IMR-90 (cell line): Measurements from ENCODE around the gene ASAH2. TPM values are rescaled to one million over a fixed set of nuclear protein-coding genes. Genes with fewer than 3 reads are reported as not detected.

Experiments used
- ATAC-seq: fragments of 200-7000 bp; cut with Tn5 transposase; 2 replicates; pipeline ENCODE4 v1.9.1; 2020; ENCODE audit warnings: low read depth, mild to moderate bottlenecking, moderate library complexity
- Bru-seq: library from RNA; stranded (reverse); fragments of 400-500 nt; gene quantifications from one replicate; lab custom pipeline; 2021; lab: Mats Ljungman, UMichigan
- BruChase-seq, 2 experiments: library from RNA; stranded (reverse); fragments of 400-500 nt; gene quantifications; one replicate each; lab custom pipeline; 2021; lab: Mats Ljungman, UMichigan
- BruUV-seq: library from RNA; stranded (reverse); fragments of 400-500 nt; replicated peaks from 2 replicates; lab custom pipeline; 2021; lab: Mats Ljungman, UMichigan
- CTCF ChIA-PET: fragments of 300-600 bp; formaldehyde crosslinking; extraction: SDS; loops from one replicate; lab custom pipeline; 2021; ENCODE audit warnings: antibody characterized with exemption; lab: Yijun Ruan, JAX
- POLR2A ChIA-PET: fragments of 300-600 bp; sonication (Branson Sonifier 250); formaldehyde crosslinking; loops from one replicate; lab custom pipeline; 2022; ENCODE audit warnings: antibody characterized with exemption; ENCODE audit not compliant: unreplicated experiment; lab: Charles Lee
- DNase-seq: peaks from one replicate; pipeline ENCODE4 v3.0.0; 2013
- H2AFZ ChIP-seq: replicated peaks from 2 replicates; pipeline ENCODE3; 2013; ENCODE audit warnings: low read length, mild to moderate bottlenecking; ENCODE audit not compliant: poor library complexity
- H2AK5ac ChIP-seq: 2 replicates; pipeline ENCODE4 v1.6.1; 2013; ENCODE audit warnings: low read depth, low read length, inconsistent platforms
- H2AK9ac ChIP-seq: replicated peaks from 2 replicates; pipeline ENCODE3; 2013; ENCODE audit warnings: mild to moderate bottlenecking, low read depth, low read length, moderate library complexity; ENCODE audit not compliant: poor library complexity
- H2BK120ac ChIP-seq: 2 replicates; pipeline ENCODE4 v1.6.1; 2013; ENCODE audit warnings: low read depth, low read length, inconsistent platforms
- H2BK15ac ChIP-seq: 3 replicates; pipeline ENCODE4 v1.6.1; 2013; ENCODE audit warnings: low read depth, low read length, inconsistent platforms
- H2BK20ac ChIP-seq: 2 replicates; pipeline ENCODE4 v1.6.1; 2013; ENCODE audit warnings: low read depth, mild to moderate bottlenecking, inconsistent platforms, low read length, moderate library complexity
- H2BK5ac ChIP-seq: 2 replicates; pipeline ENCODE4 v1.6.1; 2013; ENCODE audit warnings: mild to moderate bottlenecking, low read depth, low read length, inconsistent platforms; ENCODE audit not compliant: poor library complexity, severe bottlenecking
- H3K14ac ChIP-seq: replicated peaks from 2 replicates; pipeline ENCODE4 v1.6.1; 2013; ENCODE audit warnings: low read depth, low read length, inconsistent platforms
- H3K18ac ChIP-seq: 2 replicates; pipeline ENCODE4 v1.6.1; 2013; ENCODE audit warnings: low read depth, low read length, control low read depth
- H3K23ac ChIP-seq: 2 replicates; pipeline ENCODE4 v1.6.1; 2013; ENCODE audit warnings: low read depth, low read length, inconsistent platforms
- H3K27ac ChIP-seq: 2 replicates; pipeline ENCODE4 v1.5.1; 2013; ENCODE audit warnings: mild to moderate bottlenecking, control low read depth, low read length; ENCODE audit not compliant: insufficient read depth
- H3K27me3 ChIP-seq: 2 replicates; pipeline ENCODE4 v1.6.1; 2013; ENCODE audit warnings: low read length; ENCODE audit not compliant: control insufficient read depth, insufficient read depth
- H3K36me3 ChIP-seq: 2 replicates; pipeline ENCODE4 v1.6.1; 2013; ENCODE audit warnings: low read length, mixed read lengths; ENCODE audit not compliant: control insufficient read depth, insufficient read depth
- H3K4ac ChIP-seq: 2 replicates; pipeline ENCODE4 v1.6.1; 2013; ENCODE audit warnings: low read depth, low read length, inconsistent platforms
- H3K4me1 ChIP-seq: 2 replicates; pipeline ENCODE4 v1.6.1; 2013; ENCODE audit warnings: low read length, mixed read lengths; ENCODE audit not compliant: control insufficient read depth, insufficient read depth
- H3K4me2 ChIP-seq: 2 replicates; pipeline ENCODE4 v1.6.1; 2013; ENCODE audit warnings: low read depth, mild to moderate bottlenecking, control low read depth, low read length, moderate library complexity
- H3K4me3 ChIP-seq: 2 replicates; pipeline ENCODE4 v1.5.1; 2013; ENCODE audit warnings: low read depth, mild to moderate bottlenecking, control low read depth, low read length, moderate library complexity; ENCODE audit not compliant: insufficient read depth
- H3K56ac ChIP-seq: 2 replicates; pipeline ENCODE4 v1.6.1; 2013; ENCODE audit warnings: low read length, inconsistent platforms; ENCODE audit not compliant: insufficient read depth; ENCODE audit errors: extremely low read depth
- H3K79me1 ChIP-seq, 2 experiments: 2 replicates each; pipeline ENCODE4 v1.6.1; 2013; ENCODE audit warnings: low read length in 2 of 2, inconsistent platforms in 1 of 2, low read depth in 1 of 2
- H3K9ac ChIP-seq: 2 replicates; pipeline ENCODE4 v1.6.1; 2013; ENCODE audit warnings: low read depth, low read length, control low read depth
- H3K9me1 ChIP-seq: 2 replicates; pipeline ENCODE4 v1.6.1; 2013; ENCODE audit warnings: low read length, inconsistent platforms; ENCODE audit not compliant: insufficient read depth
- H3K9me3 ChIP-seq: 2 replicates; pipeline ENCODE4 v1.6.1; 2013; ENCODE audit warnings: low read length; ENCODE audit not compliant: control insufficient read depth, insufficient read depth
- H4K20me1 ChIP-seq: 2 replicates; pipeline ENCODE4 v1.6.1; 2013; ENCODE audit warnings: low read length, inconsistent platforms; ENCODE audit not compliant: insufficient read depth
- H4K5ac ChIP-seq: 2 replicates; pipeline ENCODE4 v1.6.1; 2013; ENCODE audit warnings: mild to moderate bottlenecking, low read depth, low read length, control low read depth
- H4K8ac ChIP-seq, 2 experiments: 2 replicates each; pipeline ENCODE4 v1.6.1; 2013; ENCODE audit warnings: low read depth in 2 of 2, low read length in 2 of 2, control low read depth in 1 of 2, inconsistent platforms in 1 of 2
- H4K91ac ChIP-seq: 2 replicates; pipeline ENCODE4 v1.6.1; 2013; ENCODE audit warnings: low read depth, low read length, inconsistent platforms; ENCODE audit not compliant: insufficient read depth
- CEBPB ChIP-seq: IDR thresholded peaks from 2 replicates; pipeline ENCODE4 v1.6.1; 2012; ENCODE audit warnings: low read depth, low read length, improper control_type of control experiment
- CHD1 ChIP-seq: IDR thresholded peaks from 2 replicates; pipeline ENCODE4 v1.6.1; 2012; ENCODE audit warnings: low read depth, low read length, improper control_type of control experiment
- CTCF ChIP-seq: conservative IDR thresholded peaks from 2 replicates; pipeline ENCODE4 v1.5.1; 2012; ENCODE audit warnings: mild to moderate bottlenecking, low read depth, low read length, improper control_type of control experiment
- ELK1 ChIP-seq: fragments of 150-350 bp; IDR thresholded peaks from 2 replicates; pipeline ENCODE4 v1.6.1; 2016; ENCODE audit warnings: low read depth, mild to moderate bottlenecking, low read length, moderate library complexity, borderline replicate concordance
- FOS ChIP-seq: fragments of 150-350 bp; IDR thresholded peaks from 2 replicates; pipeline ENCODE4 v1.6.1; 2016; ENCODE audit warnings: low read depth, low read length
- MAFK ChIP-seq: IDR thresholded peaks from 2 replicates; pipeline ENCODE4 v1.6.1; 2012; ENCODE audit warnings: low read depth, low read length, improper control_type of control experiment
- POLR2A ChIP-seq: IDR thresholded peaks from 2 replicates; pipeline ENCODE4 v1.6.1; 2012; ENCODE audit warnings: mild to moderate bottlenecking, low read depth, low read length
- RAD21 ChIP-seq: IDR thresholded peaks from 2 replicates; pipeline ENCODE4 v1.6.1; 2012; ENCODE audit warnings: low read length, improper control_type of control experiment
- WGBS, 2 experiments: methylation state at CpG; one replicate each; pipeline versions ENCODE4 v1.1.5 to v1.1.7; 2013; ENCODE audit warnings: missing lambda C conversion rate in 2 of 2; ENCODE audit not compliant: insufficient read length in 1 of 2; ENCODE audit errors: extremely low coverage in 2 of 2; 5-methylcytosine and 5-hydroxymethylcytosine counted together
- dilution Hi-C: fragments of 300-500 bp; cut with HindIII; formaldehyde crosslinking; loops from one replicate; pipeline ENCODE4 v1.14.3; 2018; ENCODE audit warnings: low sequenced_read_pairs; ENCODE audit not compliant: unreplicated experiment
- in situ Hi-C: fragments of 300-500 bp; cut with MboI; formaldehyde crosslinking; loops from 3 replicates; pipeline ENCODE4 v1.14.3; 2019; ENCODE audit warnings: low sequenced_read_pairs, inconsistent platforms, mixed read lengths
- intact Hi-C: fragments of 100-400 bp; cut with micrococcal nuclease; formaldehyde crosslinking; loops from 2 replicates; pipeline ENCODE4 v1.10.0; 2022
- long read RNA-seq: library from polyadenylated mRNA; unstranded; transcript quantifications from one replicate; pipeline ENCODE4 v2.0.0, GENCODE V29; 2021; ENCODE audit not compliant: unreplicated experiment
- polyA plus RNA-seq, 3 experiments: library from polyadenylated mRNA; depleted of rRNA; stranded (reverse); fragments of >200 nt; gene quantifications; 2 replicates each; pipeline ENCODE4 v1.2.3, GENCODE V29; 2012; ENCODE audit warnings: low replicate concordance in 1 of 3
- total RNA-seq: library from RNA; depleted of rRNA; stranded (reverse); fragments of >200 nt; gene quantifications from 2 replicates; pipeline ENCODE4 v1.2.3, GENCODE V29; 2012; rRNA removed

The ASAH2 gene
- 0.18 and 1.1 TPM in 2 replicates for total RNA-seq
- polyA plus RNA-seq (2012; rRNA removed), result 0.31 and 0.77 TPM in 2 replicates
- under 0.01 TPM in 1 of 2 replicates, not detected in the other for polyA plus RNA-seq (2012; cell fraction: cytosol; rRNA removed)
- polyA plus RNA-seq (2012; cell fraction: nucleus; rRNA removed; ENCODE audit: low replicate concordance), result 0.25 and 2.1 TPM in 2 replicates
- Bru-seq, nascent RNA, result percentile 15 among the genes with signal in this experiment
- BruChase-seq, experiment 1, labeled RNA remaining after a 6-hour chase, result percentile 14 among the genes with signal in this experiment
- percentile 22 among the genes with signal in this experiment for BruChase-seq, experiment 2, labeled RNA remaining after a 2-hour chase
- long read RNA-seq, partial matches to known transcripts, result 1 of 1 reads
- long read RNA-seq, other reads (novel, unspliced or antisense), result 0 of 1 reads

- no peak within 1 kb of the TSS for H3K27ac ChIP-seq
- no peak within 1 kb of the TSS for H2AFZ ChIP-seq
- TF ChIP-seq CTCF (no peak), ELK1 (no peak), RAD21 (no peak), FOS (no peak), POLR2A (no peak), CEBPB (no peak), CHD1 (no peak), MAFK (no peak)
- H3K18ac ChIP-seq, result no peak within 1 kb of the TSS
- H2BK15ac ChIP-seq, result no peak within 1 kb of the TSS
- no peak within 1 kb of the TSS for H3K9ac ChIP-seq
- no peak within 1 kb of the TSS for H3K14ac ChIP-seq
- no peak within 1 kb of the TSS for H4K5ac ChIP-seq
- ChIA-PET POLR2A (no interaction called here), CTCF (no interaction called here)
- no peak within 1 kb of the TSS for H3K56ac ChIP-seq
- no peak within 1 kb of the TSS for H2BK5ac ChIP-seq
- no peaks in the 10 kb centered on the region for H3K4me1 ChIP-seq
- no peak within 1 kb of the TSS for H2BK120ac ChIP-seq
- H2AK9ac ChIP-seq, result no peak within 1 kb of the TSS
- H3K79me1 ChIP-seq, result no peaks in the 10 kb centered on the region
- intact Hi-C loops, result no loop called here
- no peak for ATAC-seq
- no peaks in the 10 kb centered on the region for H3K9me3 ChIP-seq
- no peak within 1 kb of the TSS for H2BK20ac ChIP-seq
- no peak within 1 kb of the TSS for H2AK5ac ChIP-seq
- H3K4me3 ChIP-seq, result no peak within 1 kb of the TSS
- no CpG with 5 or more reads among the region's 1 CpG for WGBS, 2 experiments
- DNase-seq, result no peak
- H3K9me1 ChIP-seq, result no peaks in the 10 kb centered on the region
- in situ Hi-C loops, result no loop called here
- H4K91ac ChIP-seq, result no peak within 1 kb of the TSS
- H3K23ac ChIP-seq, result no peak within 1 kb of the TSS
- no peaks in the 10 kb centered on the region for H3K36me3 ChIP-seq
- no TSS peak for BruUV-seq
- no peak within 1 kb of the TSS for H3K4me2 ChIP-seq
- H3K4ac ChIP-seq, result no peak within 1 kb of the TSS
- H3K27me3 ChIP-seq, result peaks cover 27% of the 10 kb centered on the region
- H4K8ac ChIP-seq, result no peak within 1 kb of the TSS
- H4K20me1 ChIP-seq, result no peaks in the 10 kb centered on the region
- dilution Hi-C loops, result no loop called here
Observed at GRCh38 chr10:50251394-50251793, at the start of gene ASAH2. ASAH2 (minus strand) TSS chr10:50251516; CDS start chr10:50248610, 2,906 bp downstream.
